GM23338 (cell line): ENCODE results near the gene ZNF394. TPM values are rescaled to one million over a fixed set of nuclear protein-coding genes. Genes with fewer than 3 reads are reported as not detected.

Experiments
- ATAC-seq: fragments of 200-7000 bp; cut with Tn5 transposase; 3 replicates; pipeline ENCODE4 v1.9.1; 2020
- DNase-seq: peaks from one replicate; pipeline ENCODE4 v3.0.0-alpha.2; 2015; ENCODE audit warnings: low spot score
- H2AFZ ChIP-seq: fragments of 200-600 bp; sonication (generic); 2 replicates; pipeline ENCODE4 v1.8.0; 2016; ENCODE audit warnings: antibody characterized with exemption, mild to moderate bottlenecking, moderate library complexity
- H3F3A ChIP-seq: fragments of 200-600 bp; sonication (generic); replicated peaks from 2 replicates; pipeline ENCODE4 v1.8.0; 2017; ENCODE audit warnings: antibody characterized with exemption, mixed run types, low read depth
- H3K27ac ChIP-seq: fragments of 200-600 bp; sonication (generic); 2 replicates; pipeline ENCODE4 v1.6.1; 2016; ENCODE audit warnings: low read depth
- H3K27me3 ChIP-seq: fragments of 200-600 bp; sonication (generic); 2 replicates; pipeline ENCODE4 v1.8.0; 2016; ENCODE audit warnings: mild to moderate bottlenecking, mixed run types, moderate library complexity; ENCODE audit not compliant: insufficient read depth
- H3K36me3 ChIP-seq: fragments of 200-600 bp; sonication (generic); 2 replicates; pipeline ENCODE4 v1.8.0; 2016; ENCODE audit warnings: mild to moderate bottlenecking; ENCODE audit not compliant: insufficient read depth
- H3K4me1 ChIP-seq: fragments of 200-600 bp; sonication (generic); 2 replicates; pipeline ENCODE4 v1.8.0; 2016; ENCODE audit warnings: mild to moderate bottlenecking, moderate library complexity; ENCODE audit not compliant: insufficient read depth
- H3K4me2 ChIP-seq: fragments of 200-600 bp; sonication (generic); 2 replicates; pipeline ENCODE4 v1.7.1; 2017; ENCODE audit warnings: mixed run types
- H3K4me3 ChIP-seq: fragments of 200-600 bp; sonication (generic); 2 replicates; pipeline ENCODE4 v1.6.1; 2016; ENCODE audit warnings: mixed run types
- H3K79me2 ChIP-seq: fragments of 200-600 bp; sonication (generic); replicated peaks from 2 replicates; pipeline ENCODE4 v1.8.0; 2017; ENCODE audit warnings: mild to moderate bottlenecking; ENCODE audit not compliant: insufficient read depth
- H3K9me2 ChIP-seq: fragments of 200-600 bp; sonication (generic); 2 replicates; pipeline ENCODE4 v1.8.0; 2017; ENCODE audit not compliant: insufficient read depth
- H4K20me1 ChIP-seq: fragments of 200-600 bp; sonication (generic); replicated peaks from 2 replicates; pipeline ENCODE4 v1.8.0; 2017; ENCODE audit warnings: mild to moderate bottlenecking; ENCODE audit not compliant: insufficient read depth
- H3K27ac Mint-ChIP-seq: 2 replicates; pipeline ENCODE4 v1.8.0; 2020; ENCODE audit warnings: inconsistent platforms, mild to moderate bottlenecking, moderate library complexity, mixed read lengths
- H3K27me3 Mint-ChIP-seq: 3 replicates; pipeline ENCODE4 v1.8.0; 2022; ENCODE audit warnings: low read depth, mild to moderate bottlenecking, moderate library complexity, mixed read lengths, inconsistent platforms; ENCODE audit not compliant: insufficient read depth, poor library complexity
- H3K36me3 Mint-ChIP-seq: 3 replicates; pipeline ENCODE4 v1.8.0; 2021; ENCODE audit warnings: low read depth, mild to moderate bottlenecking, inconsistent platforms, moderate library complexity, mixed read lengths
- H3K4me1 Mint-ChIP-seq: 3 replicates; pipeline ENCODE4 v1.8.0; 2020; ENCODE audit warnings: mild to moderate bottlenecking, inconsistent platforms, mixed read lengths
- H3K4me3 Mint-ChIP-seq: 3 replicates; pipeline ENCODE4 v1.8.0; 2021; ENCODE audit warnings: moderate library complexity, mild to moderate bottlenecking, inconsistent platforms, mixed read lengths
- H3K9me3 Mint-ChIP-seq: 3 replicates; pipeline ENCODE4 v1.8.0; 2020; ENCODE audit warnings: moderate library complexity, mild to moderate bottlenecking, inconsistent platforms, mixed read lengths
- CREB1 ChIP-seq: fragments of 250-450 bp; sonication (Bioruptor Pico); IDR thresholded peaks from 2 replicates; pipeline ENCODE4 v1.5.0; 2020; ENCODE audit warnings: low read depth, mild to moderate bottlenecking, moderate library complexity
- ETS1 ChIP-seq: IDR thresholded peaks from 2 replicates; pipeline ENCODE4 v1.6.1; 2016; ENCODE audit warnings: antibody characterized with exemption
- REST ChIP-seq: IDR thresholded peaks from one replicate; pipeline ENCODE4 v1.6.1; 2018; ENCODE audit warnings: antibody characterized with exemption; ENCODE audit not compliant: unreplicated experiment
- ZNF462 ChIP-seq: fragments of 250-450 bp; sonication (Bioruptor Pico); IDR thresholded peaks from 2 replicates; pipeline ENCODE4 v1.5.0; 2020; ENCODE audit warnings: mild to moderate bottlenecking, moderate library complexity
- polyA plus RNA-seq: library from polyadenylated mRNA; unstranded; fragments of >200 nt; fragmentation: Nextera tagmentation; extraction: Ambion mirVana; gene quantifications from 2 replicates; pipeline ENCODE4 v1.2.1, GENCODE V29; 2016
- total RNA-seq: library from RNA; depleted of rRNA; stranded (reverse); fragments of >200 nt; shearing (Covaris generic); gene quantifications from 2 replicates; pipeline ENCODE4 v1.2.3, GENCODE V29; 2014

Gene ZNF394
- total and polyA plus RNA-seq, 2 experiments from 2014 or later, result 12.6 to 26.9 TPM

- TF ChIP-seq ZNF462 (CRISPR knock-in tag) (no peak), ETS1 (peak; percentile 62; the same call in 1 of the 2 replicates), CREB1 (CRISPR knock-in tag) (peak; percentile 68)
These were observed 27.3 kb downstream of the ZNF394 start, which contains the start of gene ZNF789 (continued) for GRCh38 chr7:99472561-99473314.

- Histone ChIP-seq H3K27ac (peak overlapping the region; percentile 65), H3K4me1 (peaks cover 19% of the 10 kb centered on the region), H2AFZ (peak overlapping the region; percentile 8), H3K4me3 (peak overlapping the region; percentile 44), H3K79me2 (peaks cover 30% of the 10 kb centered on the region), H3K36me3 (no peaks in the 10 kb centered on the region), H3F3A (0 out of 2 replicates have a peak, but pooled peaks cover 11% of the 10 kb centered on the region), H3K27me3 (no peaks in the 10 kb centered on the region), H3K4me2 (peak overlapping the region; percentile 44), H3K9me2 (no peaks in the 10 kb centered on the region), H4K20me1 (no peaks in the 10 kb centered on the region)
- DNase-seq (peak; percentile 68), ATAC-seq (no peak)
- Mint-ChIP-seq H3K4me1 (peaks cover 13% of the 10 kb centered on the region), H3K36me3 (peaks cover 8% of the 10 kb centered on the region), H3K27ac (no peak overlapping the region), H3K9me3 (peaks cover 2% of the 10 kb centered on the region; the same call in 1 of the 3 replicates), H3K4me3 (peak overlapping the region; percentile 56), H3K27me3 (peaks cover 17% of the 10 kb centered on the region)
- TF ChIP-seq REST (no peak), ETS1 (0 out of 2 replicates have a peak, but pooled peaks have one; percentile 16)
These were observed 30.6 kb downstream of the ZNF394 start for GRCh38 chr7:99469381-99470065.
